ENCODE measurements around the gene PLXNA4. TPM values are rescaled to one million over a fixed set of nuclear protein-coding genes. Genes with fewer than 3 reads are reported as not detected.

PLXNA4 gene
- total RNA-seq, 1 experiment from 2014 or later: 0.81 TPM

DNA sequence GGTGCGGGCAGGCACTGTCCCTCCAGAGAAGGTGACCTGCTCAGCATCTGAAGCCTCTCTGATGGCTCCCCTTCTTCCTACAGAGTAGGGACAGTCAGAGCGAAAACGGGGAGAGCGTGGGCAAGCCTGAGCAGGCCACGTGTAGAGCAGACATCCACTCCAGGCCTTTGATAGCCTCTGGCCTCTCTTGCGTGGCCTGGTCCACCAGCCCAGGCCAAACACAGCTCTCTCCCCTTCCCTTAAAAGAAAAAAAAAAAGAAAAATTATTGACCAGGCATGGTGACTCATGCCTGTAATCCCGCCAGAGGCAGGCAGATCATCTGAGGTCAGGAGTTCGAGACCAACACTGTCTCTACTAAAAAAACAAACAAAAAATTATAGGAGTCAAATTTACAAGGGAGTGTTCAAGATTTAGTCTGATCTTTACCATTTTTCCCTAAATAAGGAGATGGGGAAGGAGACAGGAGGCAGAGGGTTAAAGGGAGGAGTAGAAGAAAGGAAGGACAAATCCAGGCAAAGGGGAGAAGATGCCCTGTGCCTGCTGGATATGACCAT lies 84.8 kb downstream of the PLXNA4 start (continued):
- TF ChIP-seq, protein P1, sequence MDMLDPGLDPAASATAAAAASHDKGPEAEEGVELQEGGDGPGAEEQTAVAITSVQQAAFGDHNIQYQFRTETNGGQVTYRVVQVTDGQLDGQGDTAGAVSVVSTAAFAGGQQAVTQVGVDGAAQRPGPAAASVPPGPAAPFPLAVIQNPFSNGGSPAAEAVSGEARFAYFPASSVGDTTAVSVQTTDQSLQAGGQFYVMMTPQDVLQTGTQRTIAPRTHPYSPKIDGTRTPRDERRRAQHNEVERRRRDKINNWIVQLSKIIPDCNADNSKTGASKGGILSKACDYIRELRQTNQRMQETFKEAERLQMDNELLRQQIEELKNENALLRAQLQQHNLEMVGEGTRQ (CRISPR knock-in tag; IDR thresholded peaks at IDR 0.05): no peak
- TF ChIP-seq, protein P2, sequence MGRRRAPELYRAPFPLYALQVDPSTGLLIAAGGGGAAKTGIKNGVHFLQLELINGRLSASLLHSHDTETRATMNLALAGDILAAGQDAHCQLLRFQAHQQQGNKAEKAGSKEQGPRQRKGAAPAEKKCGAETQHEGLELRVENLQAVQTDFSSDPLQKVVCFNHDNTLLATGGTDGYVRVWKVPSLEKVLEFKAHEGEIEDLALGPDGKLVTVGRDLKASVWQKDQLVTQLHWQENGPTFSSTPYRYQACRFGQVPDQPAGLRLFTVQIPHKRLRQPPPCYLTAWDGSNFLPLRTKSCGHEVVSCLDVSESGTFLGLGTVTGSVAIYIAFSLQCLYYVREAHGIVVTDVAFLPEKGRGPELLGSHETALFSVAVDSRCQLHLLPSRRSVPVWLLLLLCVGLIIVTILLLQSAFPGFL (CRISPR knock-in tag; IDR thresholded peaks at IDR 0.05; ENCODE audit: borderline replicate concordance): no peak
- TF ChIP-seq SP1 (CRISPR knock-in tag; conservative IDR thresholded peaks at IDR 0.05): no peak
- TF ChIP-seq CREM (CRISPR knock-in tag; IDR thresholded peaks at IDR 0.05): no peak
- TF ChIP-seq, protein P3, sequence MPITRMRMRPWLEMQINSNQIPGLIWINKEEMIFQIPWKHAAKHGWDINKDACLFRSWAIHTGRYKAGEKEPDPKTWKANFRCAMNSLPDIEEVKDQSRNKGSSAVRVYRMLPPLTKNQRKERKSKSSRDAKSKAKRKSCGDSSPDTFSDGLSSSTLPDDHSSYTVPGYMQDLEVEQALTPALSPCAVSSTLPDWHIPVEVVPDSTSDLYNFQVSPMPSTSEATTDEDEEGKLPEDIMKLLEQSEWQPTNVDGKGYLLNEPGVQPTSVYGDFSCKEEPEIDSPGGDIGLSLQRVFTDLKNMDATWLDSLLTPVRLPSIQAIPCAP (CRISPR knock-in tag; IDR thresholded peaks at IDR 0.05): no peak
- TF ChIP-seq, protein P4, sequence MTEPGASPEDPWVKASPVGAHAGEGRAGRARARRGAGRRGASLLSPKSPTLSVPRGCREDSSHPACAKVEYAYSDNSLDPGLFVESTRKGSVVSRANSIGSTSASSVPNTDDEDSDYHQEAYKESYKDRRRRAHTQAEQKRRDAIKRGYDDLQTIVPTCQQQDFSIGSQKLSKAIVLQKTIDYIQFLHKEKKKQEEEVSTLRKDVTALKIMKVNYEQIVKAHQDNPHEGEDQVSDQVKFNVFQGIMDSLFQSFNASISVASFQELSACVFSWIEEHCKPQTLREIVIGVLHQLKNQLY (CRISPR knock-in tag; IDR thresholded peaks at IDR 0.05): no peak
- TF ChIP-seq, protein P5, sequence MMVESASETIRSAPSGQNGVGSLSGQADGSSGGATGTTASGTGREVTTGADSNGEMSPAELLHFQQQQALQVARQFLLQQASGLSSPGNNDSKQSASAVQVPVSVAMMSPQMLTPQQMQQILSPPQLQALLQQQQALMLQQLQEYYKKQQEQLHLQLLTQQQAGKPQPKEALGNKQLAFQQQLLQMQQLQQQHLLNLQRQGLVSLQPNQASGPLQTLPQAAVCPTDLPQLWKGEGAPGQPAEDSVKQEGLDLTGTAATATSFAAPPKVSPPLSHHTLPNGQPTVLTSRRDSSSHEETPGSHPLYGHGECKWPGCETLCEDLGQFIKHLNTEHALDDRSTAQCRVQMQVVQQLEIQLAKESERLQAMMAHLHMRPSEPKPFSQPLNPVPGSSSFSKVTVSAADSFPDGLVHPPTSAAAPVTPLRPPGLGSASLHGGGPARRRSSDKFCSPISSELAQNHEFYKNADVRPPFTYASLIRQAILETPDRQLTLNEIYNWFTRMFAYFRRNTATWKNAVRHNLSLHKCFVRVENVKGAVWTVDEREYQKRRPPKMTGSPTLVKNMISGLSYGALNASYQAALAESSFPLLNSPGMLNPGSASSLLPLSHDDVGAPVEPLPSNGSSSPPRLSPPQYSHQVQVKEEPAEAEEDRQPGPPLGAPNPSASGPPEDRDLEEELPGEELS (CRISPR knock-in tag; IDR thresholded peaks at IDR 0.05): no peak

DNA sequence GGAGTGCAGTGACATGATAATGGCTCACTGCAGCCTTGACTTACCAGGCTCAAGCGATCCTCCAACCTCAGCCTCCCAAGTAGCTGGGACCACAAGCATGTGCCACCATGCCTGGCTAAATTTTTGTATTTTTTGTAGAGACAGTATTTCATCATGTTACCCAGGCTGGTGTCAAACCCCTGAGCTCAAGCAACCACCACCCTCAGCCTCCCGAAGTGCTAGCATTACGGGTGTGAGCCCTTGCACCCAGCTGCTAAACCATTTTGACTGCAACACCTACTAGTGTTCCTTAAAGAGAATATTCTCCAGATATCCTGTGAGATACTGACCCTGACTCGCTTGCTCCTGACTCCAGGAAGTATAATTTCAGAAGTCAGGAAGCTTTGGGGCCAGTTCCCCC lies 85.8 kb downstream of the PLXNA4 start:
- no peak overlapping the region for H3K27ac Mint-ChIP-seq
- no peak overlapping the region for H3K4me3 Mint-ChIP-seq
- H3K4me1 Mint-ChIP-seq: peaks cover 9% of the 10 kb centered on the region
- DNase-seq (ENCODE audit: low spot score) (no peak), ATAC-seq (no peak)
- H3K36me3 Mint-ChIP-seq: no peaks in the 10 kb centered on the region
- CTCF ChIA-PET: interaction anchor here (0.7 to 2.1 kb wide), 4 partner anchors 14 to 96 kb away, joined by 5 to 6 read pairs (median 5); no protein-coding TSS in a partner anchor
- H3K9me3 Mint-ChIP-seq: no peaks in the 10 kb centered on the region
- POLR2A ChIA-PET: interaction anchor here (0.7 kb wide), 1 partner anchor 147 kb away, joined by 4 read pairs; no protein-coding TSS in a partner anchor
- no peaks in the 10 kb centered on the region for H3K27me3 Mint-ChIP-seq (ENCODE audit: low read depth)
- TF ChIP-seq RELA (CRISPR knock-in tag; IDR thresholded peaks at IDR 0.05; ENCODE audit: borderline replicate concordance) (no peak), ZNF416 (CRISPR knock-in tag; IDR thresholded peaks at IDR 0.05) (no peak), GTF2I (CRISPR knock-in tag; conservative IDR thresholded peaks at IDR 0.05) (no peak), JUN (CRISPR knock-in tag; IDR thresholded peaks at IDR 0.05) (no peak)
- TF ChIP-seq, protein P6, sequence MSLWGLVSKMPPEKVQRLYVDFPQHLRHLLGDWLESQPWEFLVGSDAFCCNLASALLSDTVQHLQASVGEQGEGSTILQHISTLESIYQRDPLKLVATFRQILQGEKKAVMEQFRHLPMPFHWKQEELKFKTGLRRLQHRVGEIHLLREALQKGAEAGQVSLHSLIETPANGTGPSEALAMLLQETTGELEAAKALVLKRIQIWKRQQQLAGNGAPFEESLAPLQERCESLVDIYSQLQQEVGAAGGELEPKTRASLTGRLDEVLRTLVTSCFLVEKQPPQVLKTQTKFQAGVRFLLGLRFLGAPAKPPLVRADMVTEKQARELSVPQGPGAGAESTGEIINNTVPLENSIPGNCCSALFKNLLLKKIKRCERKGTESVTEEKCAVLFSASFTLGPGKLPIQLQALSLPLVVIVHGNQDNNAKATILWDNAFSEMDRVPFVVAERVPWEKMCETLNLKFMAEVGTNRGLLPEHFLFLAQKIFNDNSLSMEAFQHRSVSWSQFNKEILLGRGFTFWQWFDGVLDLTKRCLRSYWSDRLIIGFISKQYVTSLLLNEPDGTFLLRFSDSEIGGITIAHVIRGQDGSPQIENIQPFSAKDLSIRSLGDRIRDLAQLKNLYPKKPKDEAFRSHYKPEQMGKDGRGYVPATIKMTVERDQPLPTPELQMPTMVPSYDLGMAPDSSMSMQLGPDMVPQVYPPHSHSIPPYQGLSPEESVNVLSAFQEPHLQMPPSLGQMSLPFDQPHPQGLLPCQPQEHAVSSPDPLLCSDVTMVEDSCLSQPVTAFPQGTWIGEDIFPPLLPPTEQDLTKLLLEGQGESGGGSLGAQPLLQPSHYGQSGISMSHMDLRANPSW (CRISPR knock-in tag; conservative IDR thresholded peaks at IDR 0.05; ENCODE audit: low read depth): no peak
- TF ChIP-seq, protein P3 (CRISPR knock-in tag; IDR thresholded peaks at IDR 0.05): no peak
- TF ChIP-seq, protein P7, sequence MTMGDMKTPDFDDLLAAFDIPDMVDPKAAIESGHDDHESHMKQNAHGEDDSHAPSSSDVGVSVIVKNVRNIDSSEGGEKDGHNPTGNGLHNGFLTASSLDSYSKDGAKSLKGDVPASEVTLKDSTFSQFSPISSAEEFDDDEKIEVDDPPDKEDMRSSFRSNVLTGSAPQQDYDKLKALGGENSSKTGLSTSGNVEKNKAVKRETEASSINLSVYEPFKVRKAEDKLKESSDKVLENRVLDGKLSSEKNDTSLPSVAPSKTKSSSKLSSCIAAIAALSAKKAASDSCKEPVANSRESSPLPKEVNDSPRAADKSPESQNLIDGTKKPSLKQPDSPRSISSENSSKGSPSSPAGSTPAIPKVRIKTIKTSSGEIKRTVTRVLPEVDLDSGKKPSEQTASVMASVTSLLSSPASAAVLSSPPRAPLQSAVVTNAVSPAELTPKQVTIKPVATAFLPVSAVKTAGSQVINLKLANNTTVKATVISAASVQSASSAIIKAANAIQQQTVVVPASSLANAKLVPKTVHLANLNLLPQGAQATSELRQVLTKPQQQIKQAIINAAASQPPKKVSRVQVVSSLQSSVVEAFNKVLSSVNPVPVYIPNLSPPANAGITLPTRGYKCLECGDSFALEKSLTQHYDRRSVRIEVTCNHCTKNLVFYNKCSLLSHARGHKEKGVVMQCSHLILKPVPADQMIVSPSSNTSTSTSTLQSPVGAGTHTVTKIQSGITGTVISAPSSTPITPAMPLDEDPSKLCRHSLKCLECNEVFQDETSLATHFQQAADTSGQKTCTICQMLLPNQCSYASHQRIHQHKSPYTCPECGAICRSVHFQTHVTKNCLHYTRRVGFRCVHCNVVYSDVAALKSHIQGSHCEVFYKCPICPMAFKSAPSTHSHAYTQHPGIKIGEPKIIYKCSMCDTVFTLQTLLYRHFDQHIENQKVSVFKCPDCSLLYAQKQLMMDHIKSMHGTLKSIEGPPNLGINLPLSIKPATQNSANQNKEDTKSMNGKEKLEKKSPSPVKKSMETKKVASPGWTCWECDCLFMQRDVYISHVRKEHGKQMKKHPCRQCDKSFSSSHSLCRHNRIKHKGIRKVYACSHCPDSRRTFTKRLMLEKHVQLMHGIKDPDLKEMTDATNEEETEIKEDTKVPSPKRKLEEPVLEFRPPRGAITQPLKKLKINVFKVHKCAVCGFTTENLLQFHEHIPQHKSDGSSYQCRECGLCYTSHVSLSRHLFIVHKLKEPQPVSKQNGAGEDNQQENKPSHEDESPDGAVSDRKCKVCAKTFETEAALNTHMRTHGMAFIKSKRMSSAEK (CRISPR knock-in tag; IDR thresholded peaks at IDR 0.05; ENCODE audit: borderline replicate concordance): no peak
- TF ChIP-seq, protein P8, sequence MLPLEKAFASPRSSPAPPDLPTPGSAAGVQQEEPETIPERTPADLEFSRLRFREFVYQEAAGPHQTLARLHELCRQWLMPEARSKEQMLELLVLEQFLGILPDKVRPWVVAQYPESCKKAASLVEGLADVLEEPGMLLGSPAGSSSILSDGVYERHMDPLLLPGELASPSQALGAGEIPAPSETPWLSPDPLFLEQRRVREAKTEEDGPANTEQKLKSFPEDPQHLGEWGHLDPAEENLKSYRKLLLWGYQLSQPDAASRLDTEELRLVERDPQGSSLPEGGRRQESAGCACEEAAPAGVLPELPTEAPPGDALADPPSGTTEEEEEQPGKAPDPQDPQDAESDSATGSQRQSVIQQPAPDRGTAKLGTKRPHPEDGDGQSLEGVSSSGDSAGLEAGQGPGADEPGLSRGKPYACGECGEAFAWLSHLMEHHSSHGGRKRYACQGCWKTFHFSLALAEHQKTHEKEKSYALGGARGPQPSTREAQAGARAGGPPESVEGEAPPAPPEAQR (CRISPR knock-in tag; IDR thresholded peaks at IDR 0.05): no peak
- TF ChIP-seq, protein P9, sequence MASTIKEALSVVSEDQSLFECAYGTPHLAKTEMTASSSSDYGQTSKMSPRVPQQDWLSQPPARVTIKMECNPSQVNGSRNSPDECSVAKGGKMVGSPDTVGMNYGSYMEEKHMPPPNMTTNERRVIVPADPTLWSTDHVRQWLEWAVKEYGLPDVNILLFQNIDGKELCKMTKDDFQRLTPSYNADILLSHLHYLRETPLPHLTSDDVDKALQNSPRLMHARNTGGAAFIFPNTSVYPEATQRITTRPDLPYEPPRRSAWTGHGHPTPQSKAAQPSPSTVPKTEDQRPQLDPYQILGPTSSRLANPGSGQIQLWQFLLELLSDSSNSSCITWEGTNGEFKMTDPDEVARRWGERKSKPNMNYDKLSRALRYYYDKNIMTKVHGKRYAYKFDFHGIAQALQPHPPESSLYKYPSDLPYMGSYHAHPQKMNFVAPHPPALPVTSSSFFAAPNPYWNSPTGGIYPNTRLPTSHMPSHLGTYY (CRISPR knock-in tag; IDR thresholded peaks at IDR 0.05): no peak
- TF ChIP-seq, protein P10, sequence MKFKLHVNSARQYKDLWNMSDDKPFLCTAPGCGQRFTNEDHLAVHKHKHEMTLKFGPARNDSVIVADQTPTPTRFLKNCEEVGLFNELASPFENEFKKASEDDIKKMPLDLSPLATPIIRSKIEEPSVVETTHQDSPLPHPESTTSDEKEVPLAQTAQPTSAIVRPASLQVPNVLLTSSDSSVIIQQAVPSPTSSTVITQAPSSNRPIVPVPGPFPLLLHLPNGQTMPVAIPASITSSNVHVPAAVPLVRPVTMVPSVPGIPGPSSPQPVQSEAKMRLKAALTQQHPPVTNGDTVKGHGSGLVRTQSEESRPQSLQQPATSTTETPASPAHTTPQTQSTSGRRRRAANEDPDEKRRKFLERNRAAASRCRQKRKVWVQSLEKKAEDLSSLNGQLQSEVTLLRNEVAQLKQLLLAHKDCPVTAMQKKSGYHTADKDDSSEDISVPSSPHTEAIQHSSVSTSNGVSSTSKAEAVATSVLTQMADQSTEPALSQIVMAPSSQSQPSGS (CRISPR knock-in tag; IDR thresholded peaks at IDR 0.05; ENCODE audit: borderline replicate concordance, low read depth): no peak

All from WTC11 (cell line).